Peyer's patch (tissue), 4 donors: ENCODE measurements around the gene CPPED1.

ENCODE experiments used
- POLR2A ChIP-seq, 2 donors: fragments of 450-650 bp; IDR thresholded peaks; one replicate each; pipeline ENCODE4 v1.5.1; 2017; ENCODE audit warnings: antibody characterized with exemption in 2 of 2, mild to moderate bottlenecking in 2 of 2, moderate library complexity in 2 of 2
- TF ChIP-seq, protein P1 (sequence below), 6 experiments: fragments of 450-650 bp in 4 of 6; fragments of 200-600 bp in 2 of 6; sonication (generic) in 1 of 6; IDR thresholded peaks; one replicate each; pipeline ENCODE4 v1.5.1; 2017 to 2019; ENCODE audit warnings: antibody characterized with exemption in 6 of 6, mild to moderate bottlenecking in 3 of 6, moderate library complexity in 1 of 6

- no peak for TF ChIP-seq POLR2A (IDR thresholded peaks at IDR 0.05)
- TF ChIP-seq, protein P1, sequence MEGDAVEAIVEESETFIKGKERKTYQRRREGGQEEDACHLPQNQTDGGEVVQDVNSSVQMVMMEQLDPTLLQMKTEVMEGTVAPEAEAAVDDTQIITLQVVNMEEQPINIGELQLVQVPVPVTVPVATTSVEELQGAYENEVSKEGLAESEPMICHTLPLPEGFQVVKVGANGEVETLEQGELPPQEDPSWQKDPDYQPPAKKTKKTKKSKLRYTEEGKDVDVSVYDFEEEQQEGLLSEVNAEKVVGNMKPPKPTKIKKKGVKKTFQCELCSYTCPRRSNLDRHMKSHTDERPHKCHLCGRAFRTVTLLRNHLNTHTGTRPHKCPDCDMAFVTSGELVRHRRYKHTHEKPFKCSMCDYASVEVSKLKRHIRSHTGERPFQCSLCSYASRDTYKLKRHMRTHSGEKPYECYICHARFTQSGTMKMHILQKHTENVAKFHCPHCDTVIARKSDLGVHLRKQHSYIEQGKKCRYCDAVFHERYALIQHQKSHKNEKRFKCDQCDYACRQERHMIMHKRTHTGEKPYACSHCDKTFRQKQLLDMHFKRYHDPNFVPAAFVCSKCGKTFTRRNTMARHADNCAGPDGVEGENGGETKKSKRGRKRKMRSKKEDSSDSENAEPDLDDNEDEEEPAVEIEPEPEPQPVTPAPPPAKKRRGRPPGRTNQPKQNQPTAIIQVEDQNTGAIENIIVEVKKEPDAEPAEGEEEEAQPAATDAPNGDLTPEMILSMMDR (IDR thresholded peaks at IDR 0.05), result no peak
Measured at GRCh38 chr16:12667909-12668308, 135.8 kb downstream of the CPPED1 start.
